Hepatocyte (in vitro differentiated cells): Measurements from ENCODE around the gene ATP13A2.

Experiments used
- EZH2 ChIP-seq: fragments of 200-600 bp; sonication (generic); IDR thresholded peaks from 2 replicates; pipeline ENCODE4 v1.6.1; 2016; ENCODE audit warnings: antibody characterized with exemption, mild to moderate bottlenecking, borderline replicate concordance
- EZH2phosphoT487 ChIP-seq: fragments of 200-600 bp; sonication (generic); IDR thresholded peaks from one replicate; pipeline ENCODE4 v1.6.1; 2018; ENCODE audit warnings: antibody characterized with exemption, mild to moderate bottlenecking, low read depth, moderate library complexity; ENCODE audit not compliant: unreplicated experiment, severe bottlenecking
- TF ChIP-seq, protein P1 (sequence below): fragments of 200-600 bp; sonication (generic); IDR thresholded peaks from 2 replicates; pipeline ENCODE4 v1.5.1; 2016; ENCODE audit warnings: antibody characterized with exemption, mild to moderate bottlenecking; ENCODE audit not compliant: poor library complexity

GRCh38 chr1:16978567-16979474 is 32.9 kb downstream of the ATP13A2 start:
- TF ChIP-seq, protein P1, sequence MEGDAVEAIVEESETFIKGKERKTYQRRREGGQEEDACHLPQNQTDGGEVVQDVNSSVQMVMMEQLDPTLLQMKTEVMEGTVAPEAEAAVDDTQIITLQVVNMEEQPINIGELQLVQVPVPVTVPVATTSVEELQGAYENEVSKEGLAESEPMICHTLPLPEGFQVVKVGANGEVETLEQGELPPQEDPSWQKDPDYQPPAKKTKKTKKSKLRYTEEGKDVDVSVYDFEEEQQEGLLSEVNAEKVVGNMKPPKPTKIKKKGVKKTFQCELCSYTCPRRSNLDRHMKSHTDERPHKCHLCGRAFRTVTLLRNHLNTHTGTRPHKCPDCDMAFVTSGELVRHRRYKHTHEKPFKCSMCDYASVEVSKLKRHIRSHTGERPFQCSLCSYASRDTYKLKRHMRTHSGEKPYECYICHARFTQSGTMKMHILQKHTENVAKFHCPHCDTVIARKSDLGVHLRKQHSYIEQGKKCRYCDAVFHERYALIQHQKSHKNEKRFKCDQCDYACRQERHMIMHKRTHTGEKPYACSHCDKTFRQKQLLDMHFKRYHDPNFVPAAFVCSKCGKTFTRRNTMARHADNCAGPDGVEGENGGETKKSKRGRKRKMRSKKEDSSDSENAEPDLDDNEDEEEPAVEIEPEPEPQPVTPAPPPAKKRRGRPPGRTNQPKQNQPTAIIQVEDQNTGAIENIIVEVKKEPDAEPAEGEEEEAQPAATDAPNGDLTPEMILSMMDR, result no peak
- TF ChIP-seq EZH2, result no peak
- no peak for TF ChIP-seq EZH2phosphoT487
